GM18502 (cell line): ENCODE results near the gene EEIG2.
A peak's percentile ranks its signal among the peaks of the same experiment; 100 is the strongest.
"Not testable (repeated sequence)": the region's sequence is repeated elsewhere in the genome, so short reads cannot be mapped to it uniquely, and the experiment has no call there.

Experiments used
- ATAC-seq: cut with Tn5 transposase; IDR thresholded peaks from one replicate; pipeline ENCODE4 v1.9.1; 2021; ENCODE audit warnings: mild to moderate bottlenecking; ENCODE audit not compliant: unreplicated experiment, poor library complexity

The EEIG2 gene

GRCh38 chr1:108559215-108560186 is at the start of gene EEIG2:
Gene EEIG2, plus strand, starts transcription at chr1:108560100. Its CDS starts 329 bp downstream, at chr1:108560429.
- ATAC-seq: peak; percentile 77

- no peak for ATAC-seq
These were observed 48.1 kb upstream of the EEIG2 start for GRCh38 chr1:108511764-108512163.

GRCh38 chr1:108512239-108513043 is 47.5 kb upstream of the EEIG2 start:
- no peak for ATAC-seq

- no peak for ATAC-seq
These were observed 46.9 kb upstream of the EEIG2 start for GRCh38 chr1:108513044-108513415.

GRCh38 chr1:108513914-108514313 is 46.0 kb upstream of the EEIG2 start:
- ATAC-seq: not testable (repeated sequence)

GRCh38 chr1:108517301-108517897 is 42.5 kb upstream of the EEIG2 start:
- not testable (repeated sequence) for ATAC-seq

- no peak for ATAC-seq
These were observed 37.9 kb upstream of the EEIG2 start for GRCh38 chr1:108521990-108522393.

GRCh38 chr1:108523829-108524228 is 36.1 kb upstream of the EEIG2 start:
- no peak for ATAC-seq

GRCh38 chr1:108524676-108525075 is 35.2 kb upstream of the EEIG2 start:
- no peak for ATAC-seq

GRCh38 chr1:108527135-108527534 is 32.8 kb upstream of the EEIG2 start:
- no peak for ATAC-seq

GRCh38 chr1:108527837-108528236 is 32.1 kb upstream of the EEIG2 start:
- ATAC-seq: no peak

- no peak for ATAC-seq
These were observed 28.5 kb upstream of the EEIG2 start for GRCh38 chr1:108531444-108531843.

GRCh38 chr1:108532730-108533129 is 27.2 kb upstream of the EEIG2 start:
- no peak for ATAC-seq

GRCh38 chr1:108533351-108534083 is 26.4 kb upstream of the EEIG2 start:
- peak; percentile 56 for ATAC-seq

- ATAC-seq: no peak
These were observed 25.1 kb upstream of the EEIG2 start for GRCh38 chr1:108534759-108535158.

- ATAC-seq: not testable (repeated sequence)
These were observed 24.5 kb upstream of the EEIG2 start for GRCh38 chr1:108535315-108535897.

- not testable (repeated sequence) for ATAC-seq
These were observed 23.9 kb upstream of the EEIG2 start for GRCh38 chr1:108536021-108536420.

GRCh38 chr1:108536791-108537190 is 23.1 kb upstream of the EEIG2 start:
- ATAC-seq: not testable (repeated sequence)

- ATAC-seq: peak; percentile 50
These were observed 21.9 kb upstream of the EEIG2 start for GRCh38 chr1:108537976-108538375.

- ATAC-seq: no peak
These were observed 18.9 kb upstream of the EEIG2 start for GRCh38 chr1:108540977-108541376.
